ENCODE data around the gene HSPB6.
A peak's percentile ranks its signal among the peaks of the same experiment; 100 is the strongest.

The HSPB6 gene

GRCh38 chr19:35767288-35768081, 10.7 kb upstream of the HSPB6 start:
- DNase-seq (ENCODE audit: low read depth in 3 of 3, low spot score in 1 of 3): no peak

DNA sequence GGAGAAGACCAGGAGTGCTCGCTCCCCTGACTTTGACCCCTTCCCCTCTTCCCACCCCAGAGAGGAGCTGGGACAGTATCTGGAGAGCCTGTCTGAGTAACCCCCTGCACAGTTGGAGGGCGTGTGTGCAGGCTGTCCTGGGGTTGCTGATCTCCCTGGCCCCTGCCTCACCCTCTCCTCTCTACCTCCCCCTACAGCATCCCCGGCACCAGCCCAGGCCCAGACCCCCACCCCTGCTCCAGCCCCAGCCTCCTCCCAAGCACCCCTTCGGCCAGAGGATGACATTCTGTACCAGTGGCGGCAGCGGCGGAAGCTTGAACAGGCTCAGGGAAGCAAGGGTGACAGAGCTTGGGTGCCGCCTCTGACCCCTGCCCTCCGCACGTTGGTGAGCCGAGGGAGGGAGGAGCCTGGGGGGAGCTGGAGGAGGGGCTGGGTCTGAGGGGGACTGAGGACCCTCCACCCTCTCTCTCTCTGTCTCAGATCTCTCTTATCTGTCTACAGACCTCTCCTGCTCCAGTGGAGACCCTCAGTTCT, 9.8 kb upstream of the HSPB6 start:
- DNase-seq (ENCODE audit: low read depth in 3 of 3, low spot score in 1 of 3): no peak

- DNase-seq (ENCODE audit: low read depth in 3 of 3, low spot score in 1 of 3): no peak
Observed at GRCh38 chr19:35764432-35765315, 7.8 kb upstream of the HSPB6 start.

- no peak for DNase-seq (ENCODE audit: low read depth in 3 of 3, low spot score in 1 of 3)
Observed at GRCh38 chr19:35760711-35761349, 4.0 kb upstream of the HSPB6 start.

DNA sequence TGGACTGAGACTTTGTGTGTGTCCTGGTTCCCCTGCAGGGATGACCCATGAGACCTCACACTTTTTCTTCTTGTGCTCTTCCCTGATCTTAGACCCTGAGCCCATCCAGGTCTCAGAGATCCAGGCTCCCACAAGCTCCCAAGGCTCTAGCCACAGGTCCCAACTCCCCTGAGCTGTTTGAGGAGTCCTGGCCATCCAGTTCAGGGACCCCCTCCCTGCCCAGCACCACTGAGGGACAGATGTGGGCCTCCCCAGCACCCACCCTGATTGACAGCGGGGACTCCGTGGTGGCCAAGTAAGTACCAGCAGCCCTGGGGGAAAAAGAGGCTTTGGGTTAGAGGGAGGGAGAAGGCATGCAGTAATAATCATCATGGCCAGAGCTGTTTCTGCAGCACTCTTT, 2.9 kb upstream of the HSPB6 start:
- no peak for DNase-seq (ENCODE audit: low read depth in 3 of 3, low spot score in 1 of 3)

- peak; percentile 94 to 96 (median 96) for DNase-seq (ENCODE audit: low read depth in 3 of 3, low spot score in 1 of 3)
Observed at GRCh38 chr19:35757749-35758608, 1.1 kb upstream of the HSPB6 start, which contains the start of gene PROSER3. Gene PROSER3, plus strand, starts transcription at chr19:35758176. Its CDS starts 40 bp downstream, at chr19:35758216.

- no peak for DNase-seq (ENCODE audit: low read depth in 3 of 3, low spot score in 1 of 3)
Observed at GRCh38 chr19:35757231-35757748, 461 bp upstream of the HSPB6 start.

- peak in 1 of 3 donors; percentile 38 for DNase-seq (ENCODE audit: low read depth in 3 of 3, low spot score in 1 of 3)
Observed at GRCh38 chr19:35755550-35756376, 1.1 kb downstream of the HSPB6 start.

DNA sequence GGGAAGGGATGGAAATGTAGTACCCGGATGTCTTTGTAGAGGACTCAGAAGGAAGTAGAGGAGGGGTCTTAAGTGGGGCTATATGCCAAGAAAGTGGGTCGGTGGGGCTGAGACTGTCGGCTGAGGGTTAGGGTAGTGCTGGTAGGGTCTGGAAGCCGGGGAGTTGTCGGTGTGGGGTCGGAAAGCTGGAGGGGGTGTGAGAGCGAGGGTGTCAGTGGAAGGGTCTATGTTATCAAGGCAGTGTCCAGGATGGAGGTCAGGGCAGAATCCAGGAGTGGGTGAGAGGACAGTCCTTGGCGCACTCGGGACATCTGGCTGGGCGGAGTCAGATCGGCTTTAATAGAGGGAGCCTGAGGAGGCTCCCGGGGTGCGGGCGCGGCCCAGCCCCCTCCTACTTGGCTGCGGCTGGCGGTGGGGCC, 1.7 kb downstream of the HSPB6 start:
- no peak for DNase-seq (ENCODE audit: low read depth in 3 of 3, low spot score in 1 of 3)

DNA sequence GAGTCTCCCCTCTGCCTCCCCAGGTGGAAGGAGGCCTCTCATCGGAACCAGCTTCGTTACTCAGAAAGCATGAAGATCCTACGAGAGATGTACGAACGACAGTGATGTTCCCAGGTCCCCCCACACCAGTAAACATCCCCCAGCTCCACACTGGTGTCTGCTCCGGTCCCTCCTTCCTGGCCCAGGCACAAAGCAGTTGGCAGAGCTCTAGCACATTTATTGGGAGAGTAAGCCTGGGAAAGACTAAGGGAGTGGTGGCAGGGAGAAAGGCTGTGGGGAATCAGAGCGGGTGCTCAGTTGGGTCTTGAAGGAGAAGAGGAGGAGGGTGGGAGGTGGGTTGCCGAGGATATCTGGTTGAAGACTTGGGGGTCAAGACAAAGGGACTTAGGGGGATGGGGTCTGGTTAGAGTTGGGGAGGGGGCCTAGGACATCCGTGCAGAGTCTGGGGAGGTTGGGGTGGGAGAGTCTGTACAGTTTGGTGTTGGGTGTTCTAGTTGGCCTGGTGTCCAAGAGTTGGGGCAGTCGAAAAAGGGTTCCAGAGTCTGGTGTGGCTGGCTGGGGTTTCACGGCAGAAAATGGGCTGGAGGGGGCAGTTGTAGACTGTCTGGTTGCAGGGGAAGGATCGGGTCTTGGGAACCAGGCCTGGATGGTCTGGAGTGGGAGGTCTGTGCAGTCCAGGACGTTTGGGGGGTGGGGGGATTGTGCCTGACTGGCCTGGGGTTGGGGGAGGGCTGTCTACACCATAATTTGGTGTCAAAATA, 2.3 kb downstream of the HSPB6 start:
- no peak for DNase-seq (ENCODE audit: low read depth in 3 of 3, low spot score in 1 of 3)

GRCh38 chr19:35753634-35754369, 3.0 kb downstream of the HSPB6 start:
- DNase-seq (ENCODE audit: low read depth in 3 of 3, low spot score in 1 of 3): no peak

GRCh38 chr19:35752746-35753350, 4.0 kb downstream of the HSPB6 start:
- no peak for DNase-seq (ENCODE audit: low read depth in 3 of 3, low spot score in 1 of 3)

- no peak for DNase-seq (ENCODE audit: low read depth in 3 of 3, low spot score in 1 of 3)
Observed at GRCh38 chr19:35751839-35752745, 4.7 kb downstream of the HSPB6 start.

DNA sequence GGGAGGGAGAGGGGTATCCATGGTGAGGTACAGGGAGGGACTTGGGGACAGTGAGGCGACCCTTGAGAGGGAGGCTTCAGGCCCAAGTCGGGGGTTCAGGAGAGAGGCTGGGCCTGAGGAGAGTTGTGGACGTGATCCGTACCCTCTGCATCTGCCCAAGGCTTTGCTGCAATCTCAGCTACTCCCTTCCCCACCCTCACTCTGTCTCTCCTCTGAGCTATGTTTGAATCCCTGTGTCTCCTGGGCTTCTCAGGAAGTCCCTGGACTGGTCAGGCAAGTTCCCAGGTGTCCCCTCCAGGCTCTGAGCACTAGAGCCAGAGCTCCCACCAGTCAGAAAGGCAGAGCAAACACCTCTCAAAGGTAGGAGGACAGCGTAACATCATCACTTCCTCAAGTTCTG, 6.7 kb downstream of the HSPB6 start:
- DNase-seq (ENCODE audit: low read depth in 3 of 3, low spot score in 1 of 3): no peak

GRCh38 chr19:35748106-35749020, 8.5 kb downstream of the HSPB6 start, which contains the start of gene LIN37:
Gene LIN37, plus strand, starts transcription at chr19:35748576. Its CDS starts 149 bp downstream, at chr19:35748725.
- DNase-seq (ENCODE audit: low read depth in 3 of 3, low spot score in 1 of 3): peak; percentile 92 to 98 (median 95)

All from stimulated activated CD4-positive, alpha-beta T cell treated with anti-CD3 and anti-CD28 coated beads, TNF-alpha, amount 100 ng/mL, for 1 hour (primary cell).